NCI-H82 (cell line): ENCODE measurements around the gene RAB26.
A peak's percentile ranks its signal among the peaks of the same experiment; 100 is the strongest.
"Not testable (repeated sequence)": the region's sequence is repeated elsewhere in the genome, so short reads cannot be mapped to it uniquely, and the experiment has no call there.

ENCODE experiments used
- DNase-seq: peaks from one replicate; lab custom pipeline; 2025; lab: John Stamatoyannopoulos, UW

RAB26 gene, protein sequence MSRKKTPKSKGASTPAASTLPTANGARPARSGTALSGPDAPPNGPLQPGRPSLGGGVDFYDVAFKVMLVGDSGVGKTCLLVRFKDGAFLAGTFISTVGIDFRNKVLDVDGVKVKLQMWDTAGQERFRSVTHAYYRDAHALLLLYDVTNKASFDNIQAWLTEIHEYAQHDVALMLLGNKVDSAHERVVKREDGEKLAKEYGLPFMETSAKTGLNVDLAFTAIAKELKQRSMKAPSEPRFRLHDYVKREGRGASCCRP

DNA sequence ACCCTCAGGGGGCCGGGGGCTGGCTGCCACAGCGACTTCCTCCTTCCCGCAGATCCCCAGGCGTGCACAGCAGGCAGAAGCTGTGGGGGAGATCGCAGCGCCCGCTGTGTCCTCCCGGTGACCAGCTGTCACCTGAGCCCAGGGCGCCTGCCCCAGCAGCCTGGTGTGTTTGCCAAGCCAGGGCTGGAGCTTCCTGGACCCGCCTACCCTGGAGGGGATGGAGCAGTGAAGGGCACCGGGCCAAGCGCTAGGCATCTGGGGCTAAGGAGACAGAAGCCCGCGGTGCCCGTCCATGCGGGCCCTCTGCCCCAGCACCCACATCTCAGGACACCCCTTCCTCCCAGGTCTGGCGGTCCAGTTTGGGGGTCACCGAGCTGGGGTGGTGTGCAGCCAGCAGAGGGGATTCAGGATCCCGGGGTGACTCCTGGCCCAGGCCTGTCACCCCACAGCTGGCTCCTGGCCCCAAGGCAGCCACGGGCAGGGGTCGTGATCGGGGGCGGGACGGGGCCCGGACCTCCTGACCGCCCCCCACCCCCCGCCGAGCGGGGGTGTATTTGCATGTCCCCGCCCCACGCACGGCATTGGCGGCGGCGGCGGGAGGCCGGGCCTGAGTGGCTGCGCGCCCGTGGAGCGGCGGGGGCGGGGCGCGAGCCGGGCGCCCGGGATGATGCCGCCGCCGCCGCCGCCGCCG is at the start of gene RAB26:
Gene RAB26 (plus strand): TSS at position 645 of the 691 bp plus-strand sequence. CDS start 159 bp downstream, outside the sequence.
- DNase-seq, result peak; percentile 91

- not testable (repeated sequence) for DNase-seq
Measured at GRCh38 chr16:2101581-2101980, 46.8 kb upstream of the RAB26 start.

GRCh38 chr16:2102471-2102870 is 46.0 kb upstream of the RAB26 start:
- no peak for DNase-seq

DNA sequence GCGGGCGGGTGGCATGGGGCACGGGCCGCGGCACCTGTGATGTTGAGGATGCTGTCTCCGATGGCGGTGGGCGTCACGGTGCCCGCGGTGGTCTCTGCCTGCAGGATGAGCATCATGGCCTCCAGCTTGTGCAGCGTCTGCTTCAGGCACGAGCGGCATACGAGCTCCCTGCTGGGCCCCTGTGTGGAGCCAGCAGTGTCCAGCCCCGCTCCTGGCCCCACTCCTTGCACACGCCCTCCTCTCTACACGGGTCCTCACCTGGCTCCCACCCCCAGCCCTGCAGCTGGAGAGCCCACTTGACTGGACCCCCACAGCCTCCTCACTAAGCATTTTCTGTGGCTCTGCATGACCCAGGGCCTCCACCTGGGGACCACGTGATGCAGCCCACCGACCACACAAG is 44.0 kb upstream of the RAB26 start:
- not testable (repeated sequence) for DNase-seq

- not testable (repeated sequence) for DNase-seq
Measured at GRCh38 chr16:2105291-2105690, 43.1 kb upstream of the RAB26 start.

DNA sequence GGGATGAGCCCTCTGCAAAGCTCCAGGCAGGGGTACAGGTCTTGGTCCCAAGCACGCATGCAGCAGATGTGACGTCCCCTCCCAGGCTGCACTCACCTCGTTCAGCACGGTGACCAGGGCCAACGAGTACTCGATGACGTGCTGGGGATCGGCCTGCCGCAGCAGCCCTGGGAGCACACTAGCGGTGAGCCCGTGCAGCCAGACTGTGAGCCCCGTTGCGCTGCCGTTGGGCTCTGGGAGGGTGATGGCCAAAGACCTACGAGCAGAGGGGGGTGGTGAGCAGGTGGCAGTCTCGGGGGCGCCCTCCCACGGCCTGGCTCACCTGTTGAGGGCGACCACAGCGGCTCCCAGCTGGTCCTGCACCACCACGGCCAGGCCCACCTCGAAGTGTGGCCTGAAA is 42.7 kb upstream of the RAB26 start:
- not testable (repeated sequence) for DNase-seq

- not testable (repeated sequence) for DNase-seq
Measured at GRCh38 chr16:2106211-2106610, 42.2 kb upstream of the RAB26 start.

GRCh38 chr16:2107121-2107790 is 41.2 kb upstream of the RAB26 start:
- DNase-seq, result not testable (repeated sequence)

DNA sequence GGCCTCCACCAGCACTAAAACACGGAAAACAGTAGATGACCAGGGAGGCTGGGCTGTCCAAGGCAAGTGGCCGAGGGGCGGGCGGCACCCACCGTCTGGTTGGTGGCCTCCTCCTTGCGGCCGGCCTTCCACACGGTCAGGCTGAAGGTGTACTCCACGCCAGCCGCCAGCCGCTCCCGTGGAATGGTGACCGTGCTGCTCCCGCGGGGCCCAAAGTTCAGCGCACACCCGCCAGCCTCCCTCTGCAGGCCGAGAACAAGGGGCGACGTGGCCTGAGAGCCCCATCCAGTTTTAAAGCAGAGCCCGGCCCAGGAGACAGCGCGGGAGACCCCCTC is 40.7 kb upstream of the RAB26 start:
- not testable (repeated sequence) for DNase-seq

DNA sequence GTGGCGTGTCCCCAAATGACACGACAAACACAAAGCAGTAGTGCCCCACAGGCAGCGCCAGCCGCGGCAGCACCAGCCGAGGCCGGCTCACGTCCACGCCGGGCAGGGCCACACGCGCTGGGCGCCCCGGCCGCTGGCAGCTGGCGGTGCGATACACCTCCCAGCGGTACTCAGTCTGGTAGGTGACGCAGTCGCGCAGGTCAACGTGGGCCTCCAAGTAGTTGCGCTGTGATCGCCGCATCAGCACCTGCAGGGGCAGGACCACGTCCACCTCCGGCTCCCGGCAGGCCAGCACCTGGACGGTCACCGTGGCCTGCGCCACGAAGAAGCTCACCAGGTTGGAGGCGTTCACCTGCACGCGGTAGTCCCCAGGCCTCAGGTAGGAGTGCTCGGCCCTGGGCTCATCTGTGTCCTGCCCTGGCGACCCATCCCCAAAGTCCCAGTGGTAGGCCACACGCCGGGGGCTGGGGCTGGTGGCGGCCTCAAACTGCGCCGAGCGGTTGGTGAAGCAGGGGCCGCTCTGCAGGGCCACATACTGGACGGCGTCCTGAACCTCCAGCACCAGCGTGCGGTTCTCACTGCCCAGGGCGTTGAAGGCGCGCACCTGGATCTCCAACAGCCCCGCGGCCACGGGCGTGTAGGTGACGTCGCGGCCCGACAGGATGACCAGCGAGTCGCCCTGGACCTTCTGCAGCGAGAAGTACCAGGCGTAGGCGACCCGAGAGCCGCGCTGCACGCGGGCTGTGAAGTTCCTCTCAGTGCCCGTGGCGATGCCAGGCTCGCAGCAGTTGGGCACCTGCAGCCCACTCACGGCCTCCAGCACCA is 39.8 kb upstream of the RAB26 start:
- not testable (repeated sequence) for DNase-seq

GRCh38 chr16:2109271-2109580 is 39.2 kb upstream of the RAB26 start:
- not testable (repeated sequence) for DNase-seq

DNA sequence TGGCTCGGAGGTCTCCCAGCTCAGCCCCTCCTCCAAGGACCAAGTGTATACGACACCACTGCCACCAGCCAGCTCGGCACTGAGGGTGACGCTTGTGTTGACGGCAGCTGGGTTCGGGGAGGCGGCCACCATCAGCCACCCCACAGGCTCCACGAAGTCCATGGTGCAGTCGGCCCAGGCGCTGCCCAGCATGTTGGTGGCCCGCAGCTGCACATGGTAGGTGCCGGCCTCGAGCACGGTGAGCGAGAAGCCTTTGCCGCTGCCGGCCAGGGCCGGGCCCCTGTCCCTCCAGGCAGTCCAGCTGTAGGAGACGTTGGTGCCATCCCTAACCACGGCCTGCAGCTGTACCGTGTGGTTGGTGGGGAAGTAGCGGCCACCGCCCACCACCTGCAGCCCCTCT is 38.6 kb upstream of the RAB26 start:
- not testable (repeated sequence) for DNase-seq

DNA sequence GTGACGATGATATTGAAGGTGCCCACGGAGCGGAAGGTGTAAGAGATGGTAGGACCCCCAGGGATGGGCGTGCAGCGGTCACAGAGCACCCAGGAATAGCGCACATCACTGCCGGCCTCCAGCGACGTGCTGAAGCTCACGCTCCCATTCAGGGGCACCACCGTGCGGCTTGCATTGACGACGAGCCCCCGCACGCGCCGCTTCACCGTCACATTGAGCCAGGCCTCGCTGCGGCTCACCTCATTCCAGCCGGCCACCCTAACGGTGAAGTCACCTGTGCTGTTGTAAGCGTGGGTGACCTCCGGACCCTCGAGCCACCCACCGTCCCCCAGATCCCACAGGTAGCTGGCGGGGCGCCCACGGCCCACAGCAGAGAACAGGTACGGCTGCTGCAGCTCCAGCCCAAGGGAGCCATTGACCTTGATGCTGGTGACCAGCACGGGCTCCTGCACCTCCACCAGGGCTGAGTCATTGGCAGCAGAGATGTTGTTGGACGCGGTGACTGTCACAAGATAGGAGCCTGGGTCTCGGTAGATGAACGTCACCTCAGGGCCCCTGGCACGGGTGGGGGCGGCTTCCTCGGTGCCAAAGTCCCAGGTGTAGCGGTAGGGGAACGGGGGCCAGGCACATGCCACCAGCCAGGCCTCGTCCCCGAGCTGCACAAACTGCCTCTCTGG is 38.0 kb upstream of the RAB26 start:
- DNase-seq, result not testable (repeated sequence)

- not testable (repeated sequence) for DNase-seq
Measured at GRCh38 chr16:2111009-2111353, 37.4 kb upstream of the RAB26 start.

DNA sequence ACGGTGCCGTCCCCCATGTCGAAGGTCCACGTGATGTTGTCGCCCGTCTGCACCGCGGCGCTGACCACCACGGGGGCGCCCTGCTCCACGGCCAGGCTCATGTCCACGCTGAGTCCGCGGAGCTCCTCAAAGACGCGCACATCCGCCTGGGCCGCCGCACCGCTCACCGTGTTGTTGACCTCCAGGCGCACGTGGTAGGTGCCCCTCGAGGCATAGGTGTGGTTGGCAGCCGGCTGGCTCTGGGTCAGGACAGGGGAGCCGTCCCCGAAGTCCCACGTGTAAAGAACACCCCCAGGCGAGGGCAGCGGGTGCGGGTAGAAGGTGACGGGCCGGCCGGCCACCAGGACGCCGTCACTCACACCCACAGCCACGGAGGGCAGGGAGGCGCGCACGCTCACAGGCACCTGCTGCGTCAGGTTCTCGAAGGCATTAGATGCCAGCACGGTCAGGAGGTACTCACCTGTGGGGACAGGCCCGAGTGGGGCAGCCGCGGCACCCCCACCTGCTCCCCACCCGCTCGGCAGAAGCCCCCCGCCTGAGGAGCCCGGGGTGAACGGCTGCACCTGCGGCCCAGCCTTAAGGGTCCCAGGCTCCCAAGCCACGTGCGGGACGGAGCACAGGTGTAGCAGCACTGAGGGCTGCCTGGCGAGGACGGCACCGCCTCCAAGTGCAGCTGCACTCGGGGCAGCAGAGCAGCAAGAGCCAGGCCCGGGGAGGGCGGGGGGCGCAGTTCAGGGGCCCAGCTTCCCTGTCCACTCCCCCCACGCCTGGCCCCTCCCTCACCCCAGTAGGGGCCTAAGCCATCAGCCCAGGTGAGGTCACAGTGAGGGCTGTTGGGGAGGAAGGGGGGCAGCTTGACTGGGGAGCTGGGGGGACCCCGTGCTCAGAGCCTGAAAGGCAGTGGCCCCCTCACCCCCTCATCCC is 36.8 kb upstream of the RAB26 start:
- not testable (repeated sequence) for DNase-seq

GRCh38 chr16:2112539-2113106 is 35.8 kb upstream of the RAB26 start:
- not testable (repeated sequence) for DNase-seq

- DNase-seq, result not testable (repeated sequence)
Measured at GRCh38 chr16:2114225-2114624, 34.2 kb upstream of the RAB26 start.

GRCh38 chr16:2114885-2115590 is 33.4 kb upstream of the RAB26 start:
- DNase-seq, result not testable (repeated sequence)

GRCh38 chr16:2115591-2115973 is 32.8 kb upstream of the RAB26 start:
- DNase-seq, result no peak

- not testable (repeated sequence) for DNase-seq
Measured at GRCh38 chr16:2116428-2116827, 32.0 kb upstream of the RAB26 start.
